HepG2 (cell line): ENCODE data around the gene RAB15. TPM values are rescaled to one million over a fixed set of nuclear protein-coding genes. Genes with fewer than 3 reads are reported as not detected.
A peak's percentile ranks its signal among the peaks of the same experiment; 100 is the strongest.

Experiments used
- BRD4 ChIP-seq: sonication (generic); formaldehyde crosslinking; IDR thresholded peaks from 2 replicates; pipeline ENCODE4 v1.4.0; 2020; ENCODE audit warnings: missing genetic modification reagents
- CEBPB ChIP-seq: IDR thresholded peaks from 2 replicates; pipeline ENCODE4 v1.6.1; 2011; ENCODE audit warnings: low read depth, low read length, improper control_type of control experiment, borderline replicate concordance
- CEBPG ChIP-seq: IDR thresholded peaks from 2 replicates; pipeline ENCODE4 v1.6.1; 2016
- HES4 ChIP-seq: sonication (generic); formaldehyde crosslinking; IDR thresholded peaks from 2 replicates; pipeline ENCODE4 v1.9.0; 2021; ENCODE audit warnings: mild to moderate bottlenecking, missing genetic modification reagents, borderline replicate concordance
- MAZ ChIP-seq, 2 experiments: sonication (generic) in 1 of 2; formaldehyde crosslinking in 1 of 2; IDR thresholded peaks; 2 replicates each; pipeline versions ENCODE4 v1.5.0 to v1.6.1; 2012 to 2020; ENCODE audit warnings: low read depth in 2 of 2, mild to moderate bottlenecking in 2 of 2, borderline replicate concordance in 1 of 2, improper control_type of control experiment in 1 of 2, low read length in 1 of 2, missing genetic modification reagents in 1 of 2, moderate library complexity in 1 of 2
- PLRG1 ChIP-seq: fragments of 450-650 bp; conservative IDR thresholded peaks from 2 replicates; pipeline ENCODE4 v1.6.1; 2016
- RXRB ChIP-seq: IDR thresholded peaks from 2 replicates; pipeline ENCODE4 v1.6.1; 2016; ENCODE audit warnings: borderline replicate concordance, missing genetic modification reagents, missing compliant biosample characterization
- TEAD2 ChIP-seq: sonication (generic); formaldehyde crosslinking; IDR thresholded peaks from 2 replicates; pipeline ENCODE4 v1.9.0; 2021; ENCODE audit warnings: missing genetic modification reagents
- ZFY ChIP-seq: sonication (generic); formaldehyde crosslinking; IDR thresholded peaks from 2 replicates; pipeline ENCODE4 v1.4.0; 2020; ENCODE audit warnings: missing genetic modification reagents
- ZMYM2 ChIP-seq: sonication (generic); formaldehyde crosslinking; IDR thresholded peaks from 2 replicates; pipeline ENCODE4 v1.8.0; 2022; ENCODE audit warnings: mild to moderate bottlenecking, missing genetic modification reagents
- ZNF644 ChIP-seq: IDR thresholded peaks from 2 replicates; pipeline ENCODE4 v1.6.1; 2016; ENCODE audit warnings: low read depth
- polyA plus RNA-seq, 8 experiments: library from polyadenylated mRNA; depleted of rRNA in 3 of 8; stranded (reverse) in 7 of 8; unstranded in 1 of 8; fragments of >200 nt; fragmentation: Illumina TruSeq in 4 of 8; extraction: Trizol in 4 of 8; gene quantifications; 2 replicates each; pipeline versions ENCODE4 v1.2.1 to v1.2.3, GENCODE V29; 2011 to 2016; ENCODE audit warnings: low read depth in 4 of 8, missing spikeins in 1 of 8, mixed read lengths in 1 of 8; ENCODE audit not compliant: insufficient read depth in 1 of 8
- total RNA-seq, 5 experiments: library from RNA; depleted of rRNA; stranded (reverse); fragments of >200 nt; fragmentation: Illumina TruSeq; extraction: Trizol; gene quantifications; 2 replicates each; pipeline ENCODE4 v1.2.3, GENCODE V29; 2016; ENCODE audit warnings: low read depth in 1 of 5
- TF ChIP-seq, protein P1 (sequence below): sonication (generic); formaldehyde crosslinking; IDR thresholded peaks from 2 replicates; pipeline ENCODE4 v1.4.0; 2020; ENCODE audit warnings: missing genetic modification reagents, mild to moderate bottlenecking, borderline replicate concordance
- TF ChIP-seq, protein P2 (sequence below): sonication (generic); formaldehyde crosslinking; IDR thresholded peaks from 2 replicates; pipeline ENCODE4 v1.4.0; 2020; ENCODE audit warnings: missing genetic modification reagents, borderline replicate concordance
- TF ChIP-seq, protein P3 (sequence below): IDR thresholded peaks from 2 replicates; pipeline ENCODE4 v1.6.1; 2016; ENCODE audit warnings: mild to moderate bottlenecking
- TF ChIP-seq, protein P4 (sequence below): sonication (generic); formaldehyde crosslinking; IDR thresholded peaks from 2 replicates; pipeline ENCODE4 v1.5.1; 2020; ENCODE audit warnings: mild to moderate bottlenecking, missing genetic modification reagents, moderate library complexity
- TF ChIP-seq, protein P5 (sequence below): sonication (generic); formaldehyde crosslinking; conservative IDR thresholded peaks from 2 replicates; pipeline ENCODE4 v1.4.0; 2020; ENCODE audit warnings: missing genetic modification reagents
- TF ChIP-seq, protein P6 (sequence below), 2 experiments: fragments of 450-650 bp in 1 of 2; sonication (generic) in 1 of 2; formaldehyde crosslinking; IDR thresholded peaks; 2 replicates each; pipeline versions ENCODE4 v1.5.0 to v1.8.0; 2020 to 2022; ENCODE audit warnings: mild to moderate bottlenecking in 1 of 2, missing genetic modification reagents in 1 of 2
- TF ChIP-seq, protein P7 (sequence below): sonication (generic); formaldehyde crosslinking; IDR thresholded peaks from 2 replicates; pipeline ENCODE4 v1.4.0; 2020; ENCODE audit warnings: missing genetic modification reagents
- TF ChIP-seq, protein P8 (sequence below): sonication (generic); formaldehyde crosslinking; IDR thresholded peaks from 2 replicates; pipeline ENCODE4 v1.8.0; 2022; ENCODE audit warnings: missing genetic modification reagents, mild to moderate bottlenecking, moderate library complexity, borderline replicate concordance

The RAB15 gene
- total and polyA plus RNA-seq, 2 of the 13 experiments (the other 11 are each of a cell fraction or from before 2014, with no cell fraction given): 7.4 to 18.5 TPM

DNA sequence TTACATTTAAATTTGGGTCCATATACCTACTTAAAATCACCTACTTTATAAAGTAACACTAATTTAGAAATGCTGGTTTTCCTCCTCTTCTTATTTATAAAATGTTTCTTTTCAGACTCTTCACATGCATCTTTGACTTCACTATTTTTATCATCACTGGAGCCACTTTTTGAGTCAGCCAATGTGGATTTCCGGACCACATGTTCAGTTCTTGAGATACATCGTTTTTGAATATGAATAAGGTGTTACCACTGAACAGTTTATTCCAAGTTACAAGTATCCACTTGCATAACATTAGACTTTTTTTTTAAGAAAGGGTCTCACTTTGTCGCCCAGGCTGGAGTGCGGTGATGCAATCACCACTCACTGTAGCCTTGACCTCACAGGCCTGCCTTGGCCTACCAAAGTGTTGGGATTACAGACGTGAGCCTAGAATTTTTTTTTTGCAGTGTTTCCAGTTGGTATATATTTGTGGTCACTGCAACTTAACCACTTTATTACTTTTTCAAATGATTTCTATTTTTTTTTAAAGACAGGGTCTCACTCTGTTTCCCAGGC lies 20.3 kb upstream of the RAB15 start (continued):
- TF ChIP-seq, protein P1, sequence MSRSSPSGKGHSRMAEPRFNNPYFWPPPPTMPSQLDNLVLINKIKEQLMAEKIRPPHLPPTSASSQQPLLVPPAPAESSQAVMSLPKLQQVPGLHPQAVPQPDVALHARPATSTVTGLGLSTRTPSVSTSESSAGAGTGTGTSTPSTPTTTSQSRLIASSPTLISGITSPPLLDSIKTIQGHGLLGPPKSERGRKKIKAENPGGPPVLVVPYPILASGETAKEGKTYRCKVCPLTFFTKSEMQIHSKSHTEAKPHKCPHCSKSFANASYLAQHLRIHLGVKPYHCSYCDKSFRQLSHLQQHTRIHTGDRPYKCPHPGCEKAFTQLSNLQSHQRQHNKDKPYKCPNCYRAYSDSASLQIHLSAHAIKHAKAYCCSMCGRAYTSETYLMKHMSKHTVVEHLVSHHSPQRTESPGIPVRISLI (CRISPR knock-in tag): peak; percentile 74
- TF ChIP-seq, protein P2, sequence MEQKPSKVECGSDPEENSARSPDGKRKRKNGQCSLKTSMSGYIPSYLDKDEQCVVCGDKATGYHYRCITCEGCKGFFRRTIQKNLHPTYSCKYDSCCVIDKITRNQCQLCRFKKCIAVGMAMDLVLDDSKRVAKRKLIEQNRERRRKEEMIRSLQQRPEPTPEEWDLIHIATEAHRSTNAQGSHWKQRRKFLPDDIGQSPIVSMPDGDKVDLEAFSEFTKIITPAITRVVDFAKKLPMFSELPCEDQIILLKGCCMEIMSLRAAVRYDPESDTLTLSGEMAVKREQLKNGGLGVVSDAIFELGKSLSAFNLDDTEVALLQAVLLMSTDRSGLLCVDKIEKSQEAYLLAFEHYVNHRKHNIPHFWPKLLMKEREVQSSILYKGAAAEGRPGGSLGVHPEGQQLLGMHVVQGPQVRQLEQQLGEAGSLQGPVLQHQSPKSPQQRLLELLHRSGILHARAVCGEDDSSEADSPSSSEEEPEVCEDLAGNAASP (CRISPR knock-in tag): peak; percentile 79; the same call in 1 of the 2 replicates
- TF ChIP-seq, protein P3, sequence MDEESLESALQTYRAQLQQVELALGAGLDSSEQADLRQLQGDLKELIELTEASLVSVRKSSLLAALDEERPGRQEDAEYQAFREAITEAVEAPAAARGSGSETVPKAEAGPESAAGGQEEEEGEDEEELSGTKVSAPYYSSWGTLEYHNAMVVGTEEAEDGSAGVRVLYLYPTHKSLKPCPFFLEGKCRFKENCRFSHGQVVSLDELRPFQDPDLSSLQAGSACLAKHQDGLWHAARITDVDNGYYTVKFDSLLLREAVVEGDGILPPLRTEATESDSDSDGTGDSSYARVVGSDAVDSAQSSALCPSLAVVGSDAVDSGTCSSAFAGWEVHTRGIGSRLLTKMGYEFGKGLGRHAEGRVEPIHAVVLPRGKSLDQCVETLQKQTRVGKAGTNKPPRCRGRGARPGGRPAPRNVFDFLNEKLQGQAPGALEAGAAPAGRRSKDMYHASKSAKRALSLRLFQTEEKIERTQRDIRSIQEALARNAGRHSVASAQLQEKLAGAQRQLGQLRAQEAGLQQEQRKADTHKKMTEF (CRISPR knock-in tag): no peak
- TF ChIP-seq ZFY: peak; percentile 34; the same call in 1 of the 2 replicates
- peak; percentile 84 for TF ChIP-seq CEBPG (CRISPR knock-in tag)
- peak; percentile 54; the same call in 1 of the 2 replicates for TF ChIP-seq RXRB
- TF ChIP-seq, protein P4, sequence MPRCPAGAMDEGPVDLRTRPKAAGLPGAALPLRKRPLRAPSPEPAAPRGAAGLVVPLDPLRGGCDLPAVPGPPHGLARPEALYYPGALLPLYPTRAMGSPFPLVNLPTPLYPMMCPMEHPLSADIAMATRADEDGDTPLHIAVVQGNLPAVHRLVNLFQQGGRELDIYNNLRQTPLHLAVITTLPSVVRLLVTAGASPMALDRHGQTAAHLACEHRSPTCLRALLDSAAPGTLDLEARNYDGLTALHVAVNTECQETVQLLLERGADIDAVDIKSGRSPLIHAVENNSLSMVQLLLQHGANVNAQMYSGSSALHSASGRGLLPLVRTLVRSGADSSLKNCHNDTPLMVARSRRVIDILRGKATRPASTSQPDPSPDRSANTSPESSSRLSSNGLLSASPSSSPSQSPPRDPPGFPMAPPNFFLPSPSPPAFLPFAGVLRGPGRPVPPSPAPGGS (CRISPR knock-in tag): no peak
- no peak for TF ChIP-seq MAZ (IDR thresholded peaks at IDR 0.05; ENCODE audit: borderline replicate concordance, low read depth, low read length)
- no peak for TF ChIP-seq MAZ (CRISPR knock-in tag; IDR thresholded peaks at IDR 0.05; ENCODE audit: low read depth)
- TF ChIP-seq, protein P5, sequence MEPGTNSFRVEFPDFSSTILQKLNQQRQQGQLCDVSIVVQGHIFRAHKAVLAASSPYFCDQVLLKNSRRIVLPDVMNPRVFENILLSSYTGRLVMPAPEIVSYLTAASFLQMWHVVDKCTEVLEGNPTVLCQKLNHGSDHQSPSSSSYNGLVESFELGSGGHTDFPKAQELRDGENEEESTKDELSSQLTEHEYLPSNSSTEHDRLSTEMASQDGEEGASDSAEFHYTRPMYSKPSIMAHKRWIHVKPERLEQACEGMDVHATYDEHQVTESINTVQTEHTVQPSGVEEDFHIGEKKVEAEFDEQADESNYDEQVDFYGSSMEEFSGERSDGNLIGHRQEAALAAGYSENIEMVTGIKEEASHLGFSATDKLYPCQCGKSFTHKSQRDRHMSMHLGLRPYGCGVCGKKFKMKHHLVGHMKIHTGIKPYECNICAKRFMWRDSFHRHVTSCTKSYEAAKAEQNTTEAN: no peak
- TF ChIP-seq, protein P6, sequence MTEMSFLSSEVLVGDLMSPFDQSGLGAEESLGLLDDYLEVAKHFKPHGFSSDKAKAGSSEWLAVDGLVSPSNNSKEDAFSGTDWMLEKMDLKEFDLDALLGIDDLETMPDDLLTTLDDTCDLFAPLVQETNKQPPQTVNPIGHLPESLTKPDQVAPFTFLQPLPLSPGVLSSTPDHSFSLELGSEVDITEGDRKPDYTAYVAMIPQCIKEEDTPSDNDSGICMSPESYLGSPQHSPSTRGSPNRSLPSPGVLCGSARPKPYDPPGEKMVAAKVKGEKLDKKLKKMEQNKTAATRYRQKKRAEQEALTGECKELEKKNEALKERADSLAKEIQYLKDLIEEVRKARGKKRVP (CRISPR knock-in tag; IDR thresholded peaks at IDR 0.05): no peak
- TF ChIP-seq, protein P7, sequence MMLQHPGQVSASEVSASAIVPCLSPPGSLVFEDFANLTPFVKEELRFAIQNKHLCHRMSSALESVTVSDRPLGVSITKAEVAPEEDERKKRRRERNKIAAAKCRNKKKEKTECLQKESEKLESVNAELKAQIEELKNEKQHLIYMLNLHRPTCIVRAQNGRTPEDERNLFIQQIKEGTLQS (CRISPR knock-in tag): peak; percentile 55; the same call in 1 of the 2 replicates
- TF ChIP-seq HES4 (CRISPR knock-in tag): no peak
- 0 out of 2 replicates have a peak, but pooled peaks have one; percentile 38 for TF ChIP-seq ZNF644 (CRISPR knock-in tag)
- no peak for TF ChIP-seq ZMYM2 (CRISPR knock-in tag)
- TF ChIP-seq, protein P8, sequence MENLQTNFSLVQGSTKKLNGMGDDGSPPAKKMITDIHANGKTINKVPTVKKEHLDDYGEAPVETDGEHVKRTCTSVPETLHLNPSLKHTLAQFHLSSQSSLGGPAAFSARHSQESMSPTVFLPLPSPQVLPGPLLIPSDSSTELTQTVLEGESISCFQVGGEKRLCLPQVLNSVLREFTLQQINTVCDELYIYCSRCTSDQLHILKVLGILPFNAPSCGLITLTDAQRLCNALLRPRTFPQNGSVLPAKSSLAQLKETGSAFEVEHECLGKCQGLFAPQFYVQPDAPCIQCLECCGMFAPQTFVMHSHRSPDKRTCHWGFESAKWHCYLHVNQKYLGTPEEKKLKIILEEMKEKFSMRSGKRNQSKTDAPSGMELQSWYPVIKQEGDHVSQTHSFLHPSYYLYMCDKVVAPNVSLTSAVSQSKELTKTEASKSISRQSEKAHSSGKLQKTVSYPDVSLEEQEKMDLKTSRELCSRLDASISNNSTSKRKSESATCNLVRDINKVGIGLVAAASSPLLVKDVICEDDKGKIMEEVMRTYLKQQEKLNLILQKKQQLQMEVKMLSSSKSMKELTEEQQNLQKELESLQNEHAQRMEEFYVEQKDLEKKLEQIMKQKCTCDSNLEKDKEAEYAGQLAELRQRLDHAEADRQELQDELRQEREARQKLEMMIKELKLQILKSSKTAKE (CRISPR knock-in tag): no peak
- TF ChIP-seq TEAD2 (CRISPR knock-in tag): no peak
- TF ChIP-seq PLRG1: no peak
- TF ChIP-seq BRD4 (CRISPR knock-in tag): no peak
- TF ChIP-seq CEBPB: peak; percentile 86
